ENCODE measurements around the gene CD7. TPM values are rescaled to one million over a fixed set of nuclear protein-coding genes. Genes with fewer than 3 reads are reported as not detected.

Gene CD7
- total RNA-seq, 1 donor from 2014 or later: 0.52 TPM

DNA sequence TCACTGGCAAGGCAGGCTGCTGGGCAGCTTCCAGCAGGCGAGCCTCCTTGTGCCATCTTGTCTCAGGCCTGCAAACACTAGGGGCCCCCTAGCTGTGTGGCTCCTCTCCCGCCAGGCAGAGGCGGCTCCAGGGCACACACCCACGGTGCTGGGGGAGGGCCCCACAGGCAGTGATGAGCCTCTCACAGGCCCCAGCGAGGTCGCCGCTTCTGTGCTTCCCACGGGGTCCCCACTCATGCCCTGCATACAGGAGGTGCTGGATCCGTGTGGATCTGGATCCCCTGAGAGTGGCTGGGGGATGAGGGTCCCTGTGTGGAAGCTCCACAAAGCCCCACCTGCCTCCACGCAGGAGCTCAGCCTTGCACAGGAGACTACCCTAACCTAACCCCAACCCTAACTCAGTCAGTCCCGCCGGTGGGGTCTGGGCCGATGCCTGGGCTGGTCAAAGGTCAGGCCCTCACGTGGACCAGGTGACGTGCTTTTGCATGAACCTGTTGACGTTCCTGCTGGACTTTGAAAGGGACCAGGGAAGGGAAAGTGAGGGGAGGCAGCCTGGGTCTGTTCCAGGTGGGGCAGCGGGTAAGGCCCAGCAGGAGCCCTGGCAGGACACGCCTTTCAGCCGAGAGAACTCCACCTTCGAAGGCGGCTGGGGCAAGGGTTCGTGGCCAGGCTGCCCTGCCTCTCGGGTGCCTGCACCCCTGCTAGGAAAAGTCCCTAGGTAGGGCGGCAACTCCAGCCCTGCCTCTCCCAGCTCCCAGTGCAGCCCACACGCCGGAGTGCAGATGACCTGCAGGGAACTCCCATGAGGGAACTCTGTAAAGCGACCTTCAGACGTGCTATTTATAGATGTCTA lies 11.0 kb upstream of the CD7 start:
- no peak overlapping the region for H3K9ac ChIP-seq (ENCODE audit: low read depth in 1 of 3, low read length in 3 of 3)
- H3K9me3 ChIP-seq (ENCODE audit: control insufficient read depth in 3 of 3, low read length in 3 of 3): no peaks in the 10 kb centered on the region
- peaks cover 45 to 53% (median 45%) of the 10 kb centered on the region in 3 donors for H3K27me3 ChIP-seq (ENCODE audit: control insufficient read depth in 3 of 3, insufficient read depth in 3 of 3, low read length in 3 of 3)
- H3K4me1 ChIP-seq (ENCODE audit: control insufficient read depth in 3 of 3, insufficient read depth in 3 of 3, low read length in 3 of 3): peaks cover 10 to 25% (median 17%) of the 10 kb centered on the region in 3 donors
- H3K27ac ChIP-seq (ENCODE audit: low read depth, low read length): no peak overlapping the region
- no peak overlapping the region for H3K4me3 ChIP-seq (ENCODE audit: low read length in 3 of 3)
- H3K36me3 ChIP-seq (ENCODE audit: control insufficient read depth in 3 of 3, insufficient read depth in 3 of 3, low read length in 3 of 3): no peaks in the 10 kb centered on the region

DNA sequence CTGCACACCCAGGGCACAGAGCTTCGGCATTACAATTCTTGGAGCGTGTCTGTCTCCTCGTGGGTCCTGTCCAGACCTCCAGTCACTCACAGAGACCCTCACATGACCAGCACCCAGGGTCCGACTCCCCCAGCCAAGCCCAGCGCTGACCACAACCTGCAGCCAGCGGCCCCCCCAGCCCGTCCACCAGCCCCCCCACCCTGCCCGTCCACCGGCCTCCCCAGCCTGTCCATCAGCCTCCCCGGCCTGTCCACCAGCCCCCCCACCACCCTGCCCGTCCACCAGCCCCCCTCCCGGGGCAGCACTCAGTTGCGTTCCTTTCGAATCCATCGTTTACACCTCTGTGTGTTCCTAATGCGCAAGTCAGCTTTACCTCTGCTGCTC lies 10.3 kb upstream of the CD7 start:
- H3K36me3 ChIP-seq (ENCODE audit: control insufficient read depth in 3 of 3, insufficient read depth in 3 of 3, low read length in 3 of 3): no peaks in the 10 kb centered on the region
- H3K9ac ChIP-seq (ENCODE audit: low read depth in 1 of 3, low read length in 3 of 3): no peak overlapping the region
- H3K4me1 ChIP-seq (ENCODE audit: control insufficient read depth in 3 of 3, insufficient read depth in 3 of 3, low read length in 3 of 3): peaks cover 7 to 20% (median 11%) of the 10 kb centered on the region in 3 donors
- peaks cover 39 to 49% (median 40%) of the 10 kb centered on the region in 3 donors for H3K27me3 ChIP-seq (ENCODE audit: control insufficient read depth in 3 of 3, insufficient read depth in 3 of 3, low read length in 3 of 3)
- no peaks in the 10 kb centered on the region for H3K9me3 ChIP-seq (ENCODE audit: control insufficient read depth in 3 of 3, low read length in 3 of 3)
- no peak overlapping the region for H3K4me3 ChIP-seq (ENCODE audit: low read length in 3 of 3)
- H3K27ac ChIP-seq (ENCODE audit: low read depth, low read length): no peak overlapping the region

DNA sequence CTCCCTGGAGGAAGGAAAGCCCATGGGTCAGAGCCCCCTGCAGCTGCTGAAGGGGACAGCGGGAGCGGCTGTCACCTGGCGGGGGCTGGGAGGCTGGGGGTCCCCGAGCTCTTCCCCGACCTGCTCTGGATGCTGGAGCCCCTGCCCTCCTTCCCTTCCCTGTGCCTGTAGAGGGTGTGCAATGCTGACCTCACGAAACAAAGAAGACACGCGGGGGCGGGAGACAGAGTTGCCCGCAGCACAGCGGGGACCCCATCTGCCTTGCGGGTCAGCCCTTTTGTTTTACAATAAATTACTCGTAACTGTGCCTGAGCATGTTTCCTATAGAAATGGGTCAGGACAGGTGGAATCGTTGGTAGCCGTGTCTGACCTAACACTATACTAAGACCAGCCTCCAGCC lies 9.9 kb upstream of the CD7 start:
- Histone ChIP-seq H3K27me3 (ENCODE audit: control insufficient read depth in 3 of 3, insufficient read depth in 3 of 3, low read length in 3 of 3) (peaks cover 35 to 45% (median 35%) of the 10 kb centered on the region in 3 donors), H3K36me3 (ENCODE audit: control insufficient read depth in 3 of 3, insufficient read depth in 3 of 3, low read length in 3 of 3) (no peaks in the 10 kb centered on the region), H3K9me3 (ENCODE audit: control insufficient read depth in 3 of 3, low read length in 3 of 3) (no peaks in the 10 kb centered on the region)

DNA sequence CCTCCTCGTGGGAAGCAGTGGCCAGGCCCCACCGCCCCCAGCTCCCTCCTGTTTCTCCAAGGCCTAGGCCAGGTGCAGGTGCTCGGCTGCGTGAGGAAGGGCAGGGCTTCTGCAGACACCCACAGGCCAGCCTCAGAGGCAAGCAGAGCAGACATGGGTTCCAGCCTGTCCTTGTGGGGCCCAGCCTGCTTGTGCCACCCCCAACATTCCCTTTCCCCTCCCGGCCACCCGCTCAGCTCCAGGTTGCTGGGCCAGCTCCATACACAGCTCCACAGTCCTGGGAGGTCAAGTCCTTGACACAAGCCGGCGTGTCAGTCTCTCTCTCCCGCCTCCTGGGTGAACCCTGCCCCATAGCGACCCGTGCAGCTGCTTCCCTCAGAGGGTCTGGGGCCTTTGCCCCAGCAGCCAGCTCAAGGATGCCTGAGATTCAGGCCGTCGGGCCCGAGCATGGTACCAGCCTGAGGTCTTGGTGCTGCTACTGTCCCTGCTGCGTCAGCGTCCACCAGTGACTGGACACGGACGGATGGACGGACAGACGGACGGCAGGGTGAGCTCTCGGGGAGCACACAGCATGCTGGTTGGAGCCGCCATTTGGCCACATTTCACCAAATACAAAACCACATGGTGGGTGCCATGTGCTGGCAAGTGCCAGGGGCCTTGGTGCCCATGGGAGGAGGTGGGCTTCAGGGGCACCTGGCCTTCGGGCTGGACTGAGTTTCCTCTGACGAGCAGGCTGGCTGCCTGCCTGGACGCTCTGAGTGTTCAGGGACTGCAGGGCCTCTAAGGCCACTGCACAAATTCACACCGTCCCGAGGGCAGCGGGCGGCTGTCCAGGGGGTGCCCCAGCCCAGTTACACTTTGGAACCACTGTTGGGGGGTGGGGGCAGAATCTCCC lies 8.1 kb upstream of the CD7 start:
- H3K27ac ChIP-seq (ENCODE audit: low read depth, low read length): no peak overlapping the region
- peaks cover 25 to 38% (median 27%) of the 10 kb centered on the region in 3 donors for H3K27me3 ChIP-seq (ENCODE audit: control insufficient read depth in 3 of 3, insufficient read depth in 3 of 3, low read length in 3 of 3)

More for the DNA sequence above, 9.9 kb upstream of the CD7 start:
- Histone ChIP-seq H3K4me1 (ENCODE audit: control insufficient read depth in 3 of 3, insufficient read depth in 3 of 3, low read length in 3 of 3) (peaks cover 4 to 15% (median 7%) of the 10 kb centered on the region in 3 donors), H3K27ac (ENCODE audit: low read depth, low read length) (no peak overlapping the region), H3K9ac (ENCODE audit: low read depth in 1 of 3, low read length in 3 of 3) (no peak overlapping the region), H3K4me3 (ENCODE audit: low read length in 3 of 3) (no peak overlapping the region)

DNA sequence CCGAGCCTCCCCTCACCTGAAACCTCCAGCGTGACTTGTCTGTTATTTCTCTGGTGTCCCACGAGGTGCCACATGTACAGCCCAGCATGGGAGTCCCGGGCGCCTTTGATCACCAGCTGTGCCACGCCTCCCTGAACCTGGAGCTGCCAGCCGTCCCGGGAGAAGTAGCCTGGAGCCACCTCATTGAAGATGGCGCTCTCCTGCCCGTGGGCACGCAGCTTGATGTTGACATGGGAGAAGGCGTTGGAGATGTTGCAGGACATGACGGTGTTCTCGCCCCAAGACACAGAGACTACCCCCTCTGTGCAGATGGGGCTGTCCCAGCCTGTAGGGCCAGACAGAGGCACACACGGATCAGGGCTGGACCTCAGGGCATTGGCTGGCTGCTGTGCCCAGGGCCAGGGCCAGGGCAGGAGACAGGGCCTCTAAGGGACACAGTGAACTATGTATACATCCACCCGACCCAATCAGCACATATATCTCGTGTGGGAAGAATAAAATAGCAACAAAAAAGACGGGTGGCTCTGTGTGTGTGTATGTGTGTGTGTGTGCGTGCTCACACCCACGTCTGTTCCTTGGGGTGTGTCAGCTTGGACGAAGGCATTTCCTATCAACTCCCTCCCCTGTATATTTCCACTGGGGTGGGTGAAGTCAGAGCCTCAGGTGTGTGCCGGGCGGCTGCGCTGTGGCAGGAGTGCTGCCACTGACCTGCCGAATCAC lies 7.3 kb upstream of the CD7 start:
- Histone ChIP-seq H3K9me3 (ENCODE audit: control insufficient read depth in 3 of 3, low read length in 3 of 3) (no peaks in the 10 kb centered on the region), H3K4me1 (ENCODE audit: control insufficient read depth in 3 of 3, insufficient read depth in 3 of 3, low read length in 3 of 3) (peaks cover 0 to 3% (median 2%) of the 10 kb centered on the region in 3 donors), H3K27ac (ENCODE audit: low read depth, low read length) (no peak overlapping the region), H3K36me3 (ENCODE audit: control insufficient read depth in 3 of 3, insufficient read depth in 3 of 3, low read length in 3 of 3) (no peaks in the 10 kb centered on the region), H3K27me3 (ENCODE audit: control insufficient read depth in 3 of 3, insufficient read depth in 3 of 3, low read length in 3 of 3) (peaks cover 18 to 30% (median 19%) of the 10 kb centered on the region in 3 donors), H3K4me3 (ENCODE audit: low read length in 3 of 3) (no peak overlapping the region), H3K9ac (ENCODE audit: low read depth in 1 of 3, low read length in 3 of 3) (no peak overlapping the region)

More for the DNA sequence above, 8.1 kb upstream of the CD7 start:
- Histone ChIP-seq H3K9me3 (ENCODE audit: control insufficient read depth in 3 of 3, low read length in 3 of 3) (no peaks in the 10 kb centered on the region), H3K9ac (ENCODE audit: low read depth in 1 of 3, low read length in 3 of 3) (no peak overlapping the region), H3K4me1 (ENCODE audit: control insufficient read depth in 3 of 3, insufficient read depth in 3 of 3, low read length in 3 of 3) (peaks cover 5 to 10% (median 6%) of the 10 kb centered on the region in 3 donors), H3K36me3 (ENCODE audit: control insufficient read depth in 3 of 3, insufficient read depth in 3 of 3, low read length in 3 of 3) (no peaks in the 10 kb centered on the region), H3K4me3 (ENCODE audit: low read length in 3 of 3) (no peak overlapping the region)

DNA sequence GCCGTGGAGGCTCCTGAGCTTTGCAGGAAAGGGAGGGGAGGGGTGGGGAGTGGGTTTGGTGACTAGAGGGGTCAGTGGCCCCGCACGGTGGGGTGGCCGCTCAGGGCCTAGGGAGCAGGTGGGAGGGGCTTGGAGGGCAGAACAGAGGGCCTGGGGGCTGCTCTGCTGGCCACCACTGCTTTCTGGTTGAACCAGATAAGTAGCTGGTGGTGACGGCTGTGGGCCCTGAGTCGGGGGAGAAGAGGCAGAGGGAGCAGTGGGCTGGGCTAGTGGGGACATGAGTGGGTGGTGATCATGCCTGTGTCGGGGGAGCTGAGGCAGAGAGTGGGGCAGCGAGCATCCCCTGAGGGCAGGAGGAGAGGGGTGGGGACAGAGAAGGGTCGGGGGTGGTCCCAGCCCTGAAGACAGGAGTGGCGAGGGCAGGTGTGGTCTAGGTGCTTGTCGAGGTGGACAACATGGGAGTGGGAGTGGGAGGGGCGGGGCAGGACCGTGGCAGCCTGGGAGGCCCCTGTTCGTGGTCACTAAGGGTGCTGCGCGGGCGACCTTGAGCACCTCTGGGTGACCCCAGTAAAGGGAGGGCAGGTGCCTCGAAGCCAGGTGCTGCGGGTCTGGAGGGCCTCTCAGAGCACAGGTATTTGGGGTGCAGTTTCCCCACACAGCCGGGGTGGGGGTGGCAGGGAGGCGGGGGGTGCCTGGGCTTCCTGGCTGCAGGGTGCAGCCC lies 6.3 kb upstream of the CD7 start:
- no peaks in the 10 kb centered on the region for H3K36me3 ChIP-seq (ENCODE audit: control insufficient read depth in 3 of 3, insufficient read depth in 3 of 3, low read length in 3 of 3)
- H3K4me3 ChIP-seq (ENCODE audit: low read length in 3 of 3): no peak overlapping the region
- H3K9me3 ChIP-seq (ENCODE audit: control insufficient read depth in 3 of 3, low read length in 3 of 3): no peaks in the 10 kb centered on the region
- peaks cover 0 to 3% (median 2%) of the 10 kb centered on the region in 3 donors for H3K4me1 ChIP-seq (ENCODE audit: control insufficient read depth in 3 of 3, insufficient read depth in 3 of 3, low read length in 3 of 3)
- no peak overlapping the region for H3K27ac ChIP-seq (ENCODE audit: low read depth, low read length)
- no peak overlapping the region for H3K9ac ChIP-seq (ENCODE audit: low read depth in 1 of 3, low read length in 3 of 3)
- H3K27me3 ChIP-seq (ENCODE audit: control insufficient read depth in 3 of 3, insufficient read depth in 3 of 3, low read length in 3 of 3): peaks cover 8 to 20% (median 10%) of the 10 kb centered on the region in 3 donors

DNA sequence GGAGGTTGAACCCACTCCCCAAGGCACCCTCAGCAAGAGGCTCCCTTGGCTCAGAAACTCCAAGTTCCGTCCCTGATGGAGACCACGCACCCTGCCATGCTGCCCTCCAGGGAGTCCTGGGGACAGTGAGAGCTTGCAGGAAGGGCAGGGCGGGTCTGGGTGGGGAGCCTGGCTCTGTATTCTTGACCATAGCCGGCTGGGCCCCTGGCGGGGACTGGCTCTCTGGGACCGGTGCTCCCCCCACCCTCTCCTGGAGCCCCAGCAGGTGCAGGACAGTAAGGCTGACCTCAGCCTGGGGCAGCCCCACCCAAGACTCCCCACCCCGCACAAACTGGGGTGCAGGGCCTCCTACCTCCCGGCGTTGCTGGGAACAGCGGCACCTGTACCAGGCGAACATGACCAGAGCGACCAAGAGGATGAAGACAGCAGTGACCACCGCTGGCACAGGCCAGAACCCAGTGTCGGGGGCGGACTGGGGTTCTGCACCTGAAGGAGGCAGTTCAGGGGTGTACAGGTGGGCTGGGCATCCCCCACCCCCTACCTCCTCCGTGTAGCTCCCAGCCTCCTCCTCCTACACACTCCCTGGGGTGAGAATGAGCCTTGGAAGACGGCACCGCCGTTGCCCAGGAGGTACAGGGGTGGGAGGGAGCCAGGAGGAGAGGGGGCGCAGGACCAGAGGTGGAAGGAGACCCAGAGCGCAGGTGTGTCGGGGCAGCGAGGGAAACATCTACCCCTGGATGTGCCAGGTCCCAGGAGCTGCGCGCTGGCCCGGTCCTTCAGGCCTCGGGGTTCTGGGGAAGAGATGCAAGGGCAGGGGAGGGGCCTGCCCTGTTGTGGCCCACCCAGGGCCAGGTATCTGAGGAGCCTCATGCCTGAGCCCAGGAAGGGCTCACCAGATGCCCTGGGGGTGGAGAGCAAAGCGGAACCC lies 5.4 kb upstream of the CD7 start:
- Histone ChIP-seq H3K27ac (ENCODE audit: low read depth, low read length) (no peak overlapping the region), H3K4me1 (ENCODE audit: control insufficient read depth in 3 of 3, insufficient read depth in 3 of 3, low read length in 3 of 3) (peaks cover 0 to 3% (median 2%) of the 10 kb centered on the region in 3 donors), H3K27me3 (ENCODE audit: control insufficient read depth in 3 of 3, insufficient read depth in 3 of 3, low read length in 3 of 3) (peaks cover 0 to 12% (median 6%) of the 10 kb centered on the region in 3 donors), H3K4me3 (ENCODE audit: low read length in 3 of 3) (no peak overlapping the region), H3K9ac (ENCODE audit: low read depth in 1 of 3, low read length in 3 of 3) (no peak overlapping the region), H3K36me3 (ENCODE audit: control insufficient read depth in 3 of 3, insufficient read depth in 3 of 3, low read length in 3 of 3) (no peaks in the 10 kb centered on the region), H3K9me3 (ENCODE audit: control insufficient read depth in 3 of 3, low read length in 3 of 3) (no peaks in the 10 kb centered on the region)

DNA sequence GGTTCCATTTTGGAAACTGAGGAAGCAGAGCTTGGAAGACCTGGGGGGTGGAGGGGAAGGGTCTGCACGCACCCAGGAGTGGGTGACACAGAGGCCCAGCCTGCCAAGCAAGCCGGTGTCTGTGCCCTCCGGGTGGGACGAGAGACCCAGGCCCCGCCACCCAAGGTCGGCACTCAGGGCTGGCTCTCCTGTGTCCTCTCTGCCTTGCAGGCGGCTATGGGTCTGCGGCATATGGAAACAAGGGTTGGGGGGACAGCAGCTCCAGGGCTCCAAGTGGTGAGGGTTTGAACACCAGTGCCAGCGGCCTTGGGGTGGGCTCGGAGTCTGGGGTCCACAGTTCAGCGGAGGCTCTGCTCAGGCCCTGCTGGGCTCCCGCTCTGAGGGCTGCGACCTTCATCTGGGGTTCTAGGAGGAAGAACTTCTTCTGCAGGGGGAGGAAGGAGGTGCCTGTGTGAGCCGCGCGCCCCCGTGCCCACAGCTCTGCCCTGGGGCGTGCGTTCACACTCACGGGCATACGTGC lies 4.6 kb upstream of the CD7 start:
- H3K36me3 ChIP-seq (ENCODE audit: control insufficient read depth in 3 of 3, insufficient read depth in 3 of 3, low read length in 3 of 3): no peaks in the 10 kb centered on the region
- H3K9ac ChIP-seq (ENCODE audit: low read depth in 1 of 3, low read length in 3 of 3): no peak overlapping the region
- H3K27ac ChIP-seq (ENCODE audit: low read depth, low read length): no peak overlapping the region
- no peaks in the 10 kb centered on the region for H3K9me3 ChIP-seq (ENCODE audit: control insufficient read depth in 3 of 3, low read length in 3 of 3)
- peaks cover 0 to 3% (median 2%) of the 10 kb centered on the region in 3 donors for H3K4me1 ChIP-seq (ENCODE audit: control insufficient read depth in 3 of 3, insufficient read depth in 3 of 3, low read length in 3 of 3)
- H3K27me3 ChIP-seq (ENCODE audit: control insufficient read depth in 3 of 3, insufficient read depth in 3 of 3, low read length in 3 of 3): peaks cover 3 to 8% (median 6%) of the 10 kb centered on the region in 3 donors
- no peak overlapping the region for H3K4me3 ChIP-seq (ENCODE audit: low read length in 3 of 3)
